GM12874 (cell line): ENCODE results near the gene FERMT3.

Experiments
- CTCF ChIP-seq: IDR thresholded peaks from 2 replicates; pipeline ENCODE4 v1.5.1; 2011; ENCODE audit warnings: low read depth, mild to moderate bottlenecking, control low read depth, low read length, moderate library complexity; ENCODE audit not compliant: insufficient read depth

Gene FERMT3

GRCh38 chr11:64224151-64224890 is 17.8 kb downstream of the FERMT3 start:
- no peak for TF ChIP-seq CTCF

- TF ChIP-seq CTCF: no peak
Observed at GRCh38 chr11:64224891-64225607, 18.5 kb downstream of the FERMT3 start.

DNA sequence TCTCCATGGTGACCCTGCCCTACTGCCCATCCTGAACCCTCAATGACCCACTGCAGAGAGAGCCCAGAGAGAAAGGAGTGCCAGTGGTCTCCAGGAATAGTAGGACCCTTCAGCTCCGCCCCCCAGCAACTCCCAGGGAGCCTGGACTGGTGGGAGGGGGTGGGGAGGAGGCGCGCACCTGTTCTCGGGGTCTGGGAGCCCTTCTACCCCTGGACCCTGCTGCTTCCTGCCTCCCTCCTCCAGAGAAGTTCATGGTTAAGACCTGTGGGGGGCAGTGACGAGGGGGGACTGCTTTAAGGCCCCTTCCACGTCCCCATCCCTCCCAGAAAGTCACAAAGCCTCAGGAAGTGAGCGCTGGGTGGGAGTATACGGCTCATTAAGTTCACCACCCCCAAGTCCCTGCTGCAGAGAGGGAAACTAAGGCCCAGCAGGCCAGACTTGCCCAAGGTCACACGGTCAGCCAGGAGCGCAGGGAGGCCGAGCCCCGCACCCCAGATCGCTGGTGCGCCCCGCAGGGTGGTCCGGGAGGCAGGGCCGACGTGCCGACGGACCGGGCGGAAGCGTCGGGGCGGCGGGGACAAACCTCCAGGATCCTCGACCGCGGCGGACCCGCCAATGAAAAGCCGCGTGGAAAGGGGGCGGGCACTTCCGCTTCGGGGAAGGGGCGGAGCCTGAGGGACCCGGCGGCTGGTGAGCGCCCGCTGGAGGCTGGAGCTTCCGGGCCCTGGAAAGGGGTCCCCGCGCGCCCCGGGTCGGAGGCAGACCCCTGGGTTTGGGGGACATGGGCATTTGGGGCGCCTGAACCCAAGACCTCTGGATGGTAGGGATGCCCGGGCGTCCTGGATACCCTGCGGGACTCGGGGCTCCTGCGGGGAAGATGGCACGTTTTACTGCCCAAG is 19.3 kb downstream of the FERMT3 start, which contains the start of the genes NUDT22 and TRPT1:
Gene NUDT22 (plus strand): TSS at position 667 of the 899 bp plus-strand sequence. CDS start 379 bp downstream, outside the sequence.
Gene TRPT1 (minus strand): TSS at position 579 of the 899 bp plus-strand sequence. CDS start 326 bp downstream, at position 253.
- TF ChIP-seq CTCF: peak; percentile 35

- TF ChIP-seq CTCF: no peak
Observed at GRCh38 chr11:64226507-64227051, 20.1 kb downstream of the FERMT3 start.

GRCh38 chr11:64227405-64227956 is 21.0 kb downstream of the FERMT3 start:
- no peak for TF ChIP-seq CTCF

DNA sequence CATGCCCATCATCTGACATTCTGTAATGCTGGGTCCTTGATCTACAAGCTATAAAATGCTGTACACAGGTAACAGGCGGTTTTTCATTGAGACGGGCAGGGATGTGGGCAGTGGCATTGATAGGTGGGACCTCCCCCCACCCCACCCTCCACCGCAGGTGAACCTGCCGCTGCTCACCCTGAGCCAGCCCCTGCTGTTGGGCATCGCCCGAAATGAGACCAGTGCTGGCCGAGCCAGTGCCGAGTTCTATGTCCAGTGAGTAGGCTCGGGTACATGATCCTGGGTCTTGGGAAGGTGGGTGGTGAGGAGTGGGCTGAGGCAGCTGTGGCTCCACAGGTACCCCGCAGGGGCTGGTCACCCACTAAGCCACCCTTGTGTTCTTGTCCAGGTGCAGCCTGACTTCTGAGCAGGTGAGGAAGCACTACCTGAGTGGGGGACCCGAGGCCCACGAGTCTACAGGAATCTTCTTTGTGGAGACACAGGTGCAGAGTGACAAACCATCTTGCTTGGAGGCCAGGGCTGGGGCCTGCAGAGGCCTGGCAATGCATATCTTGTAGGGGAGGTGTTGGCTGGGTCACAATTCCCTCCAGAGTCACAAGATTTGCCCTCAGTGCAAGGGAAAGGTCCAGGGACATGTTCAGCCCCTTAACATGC is 22.7 kb downstream of the FERMT3 start:
- no peak for TF ChIP-seq CTCF
